ENCODE data around the gene IQGAP1. TPM values are rescaled to one million over a fixed set of nuclear protein-coding genes. Genes with fewer than 3 reads are reported as not detected.

IQGAP1 gene
- total and polyA plus RNA-seq, 2 of the 4 experiments (the other 2 are of a cell fraction): 87.5 to 207 TPM

GRCh38 chr15:90449206-90449735, 61.2 kb downstream of the IQGAP1 start:
- Histone ChIP-seq H2BK120ac (ENCODE audit: low read depth, low read length) (no peak overlapping the region), H2BK15ac (ENCODE audit: low read depth, low read length) (no peak overlapping the region), H2AFZ (replicated peaks; ENCODE audit: low read length, poor library complexity) (no peak overlapping the region), H3K4me1 (ENCODE audit: control insufficient read depth, insufficient read depth, low read length) (peaks cover 8% of the 10 kb centered on the region), H3K23ac (ENCODE audit: low read depth, low read length) (no peak overlapping the region), H3K27me3 (ENCODE audit: control insufficient read depth, insufficient read depth, low read length) (no peaks in the 10 kb centered on the region), H3K9me1 (ENCODE audit: insufficient read depth, low read length) (peaks cover 9% of the 10 kb centered on the region; the same call in 1 of the 2 replicates), H3K36me3 (ENCODE audit: control insufficient read depth, insufficient read depth, low read length) (peaks cover 26% of the 10 kb centered on the region), H4K8ac (ENCODE audit: low read depth in 2 of 2, low read length in 2 of 2) (no peak overlapping the region), H3K14ac (replicated peaks; ENCODE audit: low read depth, low read length) (no peak overlapping the region), H3K79me1 (ENCODE audit: low read depth in 1 of 2, low read length in 2 of 2) (peaks cover 31 to 64% of the 10 kb centered on the region in 2 experiments), H3K4ac (ENCODE audit: low read depth, low read length) (no peak overlapping the region), H4K5ac (ENCODE audit: low read depth, low read length) (no peak overlapping the region), H2BK20ac (ENCODE audit: low read depth, low read length) (no peak overlapping the region), H3K56ac (ENCODE audit: extremely low read depth, insufficient read depth, low read length) (no peak overlapping the region), H2AK9ac (replicated peaks; ENCODE audit: low read depth, low read length, poor library complexity) (no peak overlapping the region), H4K91ac (ENCODE audit: insufficient read depth, low read depth, low read length) (no peak overlapping the region), H3K18ac (ENCODE audit: low read depth, low read length) (no peak overlapping the region), H3K9me3 (ENCODE audit: control insufficient read depth, insufficient read depth, low read length) (no peaks in the 10 kb centered on the region), H3K27ac (ENCODE audit: insufficient read depth, low read length) (no peak overlapping the region), H2AK5ac (ENCODE audit: low read depth, low read length) (no peak overlapping the region), H3K4me2 (ENCODE audit: low read depth, low read length) (no peak overlapping the region), H4K20me1 (ENCODE audit: insufficient read depth, low read length) (peaks cover 6% of the 10 kb centered on the region; the same call in 1 of the 2 replicates), H3K4me3 (ENCODE audit: insufficient read depth, low read depth, low read length) (no peak overlapping the region), H3K9ac (ENCODE audit: low read depth, low read length) (no peak overlapping the region), H2BK5ac (ENCODE audit: low read depth, low read length, poor library complexity, severe bottlenecking) (no peak overlapping the region)
- POLR2A ChIA-PET (ENCODE audit: unreplicated experiment): no interaction called here
- CTCF ChIA-PET: interaction anchor here (0.7 kb wide), 1 partner anchor 215 kb away, joined by 3 read pairs; no protein-coding TSS in a partner anchor
- in situ Hi-C loops (cut with MboI; ENCODE audit: low sequenced_read_pairs) (no loop called here), dilution Hi-C loops (cut with HindIII; ENCODE audit: low sequenced_read_pairs, unreplicated experiment) (no loop called here), intact Hi-C loops (cut with micrococcal nuclease) (no loop called here)
- no peak for TF ChIP-seq FOS (IDR thresholded peaks at IDR 0.05; ENCODE audit: low read depth, low read length)
- no peak for TF ChIP-seq RFX5 (IDR thresholded peaks at IDR 0.05; ENCODE audit: low read depth, low read length)
- TF ChIP-seq NFE2L2 (IDR thresholded peaks at IDR 0.05; ENCODE audit: low read depth, low read length): no peak
- no peak for TF ChIP-seq ELK1 (IDR thresholded peaks at IDR 0.05; ENCODE audit: borderline replicate concordance, low read depth, low read length)
- 0 out of 2 replicates have a peak, but pooled peaks have one; percentile 9 for TF ChIP-seq RAD21 (IDR thresholded peaks at IDR 0.05; ENCODE audit: low read length)
- peak; percentile 83 for ATAC-seq (ENCODE audit: low read depth)
- no TSS peak for BruUV-seq (replicated peaks)
- DNase-seq: peak; percentile 68
- WGBS, 2 experiments (ENCODE audit: extremely low coverage in 2 of 2, insufficient read length in 1 of 2): no CpG with 5 or more reads among the region's 4 CpGs
